ENCODE results near the gene C4orf50.

C4orf50 gene

GRCh38 chr4:6049278-6049677 lies 31.0 kb upstream of the C4orf50 start:
- H3K27ac Mint-ChIP-seq = no peak overlapping the region

GRCh38 chr4:6048537-6048936 lies 30.3 kb upstream of the C4orf50 start:
- Mint-ChIP-seq H3K9me3 (no peaks in the 10 kb centered on the region), H3K36me3 (peaks cover 22% of the 10 kb centered on the region), H3K4me3 (no peak overlapping the region), H3K27ac (no peak overlapping the region), H3K4me1 (peaks cover 6% of the 10 kb centered on the region)
- ATAC-seq = no peak
- DNase-seq (ENCODE audit: low spot score in 2 of 2) = no peak

More at GRCh38 chr4:6049278-6049677, 31.0 kb upstream of the C4orf50 start:
- Mint-ChIP-seq H3K9me3 (no peaks in the 10 kb centered on the region), H3K4me1 (no peaks in the 10 kb centered on the region), H3K36me3 (peaks cover 29% of the 10 kb centered on the region), H3K4me3 (no peak overlapping the region)
- DNase-seq (ENCODE audit: low spot score in 2 of 2) (no peak), ATAC-seq (no peak)

GRCh38 chr4:6047130-6047673 lies 29.0 kb upstream of the C4orf50 start:
- no peak overlapping the region for H3K27ac Mint-ChIP-seq
- peaks cover 19% of the 10 kb centered on the region for H3K36me3 Mint-ChIP-seq
- H3K4me3 Mint-ChIP-seq = no peak overlapping the region
- no peaks in the 10 kb centered on the region for H3K9me3 Mint-ChIP-seq
- ATAC-seq (no peak), DNase-seq (ENCODE audit: low spot score in 2 of 2) (no peak)
- peaks cover 13% of the 10 kb centered on the region for H3K4me1 Mint-ChIP-seq

- DNase-seq (ENCODE audit: low spot score in 2 of 2) (no peak), ATAC-seq (no peak)
- Mint-ChIP-seq H3K4me3 (no peak overlapping the region), H3K4me1 (peaks cover 19% of the 10 kb centered on the region), H3K27ac (no peak overlapping the region), H3K36me3 (peaks cover 19% of the 10 kb centered on the region), H3K9me3 (no peaks in the 10 kb centered on the region)
These were observed 28.4 kb upstream of the C4orf50 start for GRCh38 chr4:6046526-6047129.

GRCh38 chr4:6044805-6045204 lies 26.6 kb upstream of the C4orf50 start:
- Mint-ChIP-seq H3K27ac (no peak overlapping the region), H3K36me3 (peaks cover 10% of the 10 kb centered on the region), H3K4me1 (peaks cover 29% of the 10 kb centered on the region), H3K9me3 (no peaks in the 10 kb centered on the region), H3K4me3 (no peak overlapping the region)
- no peak for ATAC-seq
- DNase-seq (ENCODE audit: low spot score in 2 of 2) = no peak

GRCh38 chr4:6044276-6044675 lies 26.0 kb upstream of the C4orf50 start:
- Mint-ChIP-seq H3K4me3 (no peak overlapping the region), H3K4me1 (peaks cover 29% of the 10 kb centered on the region), H3K9me3 (no peaks in the 10 kb centered on the region), H3K36me3 (peaks cover 6% of the 10 kb centered on the region), H3K27ac (peak overlapping the region; percentile 20)
- DNase-seq (ENCODE audit: low spot score in 2 of 2) (no peak), ATAC-seq (no peak)

GRCh38 chr4:6043843-6044242 lies 25.6 kb upstream of the C4orf50 start:
- no peak overlapping the region for H3K4me3 Mint-ChIP-seq

GRCh38 chr4:6043188-6043587 lies 25.0 kb upstream of the C4orf50 start:
- Mint-ChIP-seq H3K27ac (no peak overlapping the region), H3K36me3 (peaks cover 6% of the 10 kb centered on the region), H3K4me1 (peaks cover 29% of the 10 kb centered on the region), H3K4me3 (no peak overlapping the region), H3K9me3 (no peaks in the 10 kb centered on the region)
- no peak for ATAC-seq
- DNase-seq (ENCODE audit: low spot score in 2 of 2) = no peak

More at GRCh38 chr4:6043843-6044242, 25.6 kb upstream of the C4orf50 start:
- ATAC-seq = no peak
- DNase-seq (ENCODE audit: low spot score in 2 of 2) = no peak
- peaks cover 29% of the 10 kb centered on the region for H3K4me1 Mint-ChIP-seq
- H3K27ac Mint-ChIP-seq = peak overlapping the region; percentile 20
- H3K9me3 Mint-ChIP-seq = no peaks in the 10 kb centered on the region
- H3K36me3 Mint-ChIP-seq = peaks cover 6% of the 10 kb centered on the region

- Mint-ChIP-seq H3K27ac (peak overlapping the region; percentile 41), H3K4me3 (peak overlapping the region; percentile 15), H3K36me3 (peaks cover 6% of the 10 kb centered on the region), H3K4me1 (peaks cover 29% of the 10 kb centered on the region), H3K9me3 (no peaks in the 10 kb centered on the region)
- ATAC-seq = peak; percentile 64
- no peak for DNase-seq (ENCODE audit: low spot score in 2 of 2)
These were observed 24.2 kb upstream of the C4orf50 start for GRCh38 chr4:6042293-6043063.

- Mint-ChIP-seq H3K4me3 (peak overlapping the region; percentile 15), H3K36me3 (peaks cover 6% of the 10 kb centered on the region), H3K9me3 (no peaks in the 10 kb centered on the region), H3K4me1 (peaks cover 29% of the 10 kb centered on the region), H3K27ac (peak overlapping the region; percentile 69)
- DNase-seq (ENCODE audit: low spot score in 2 of 2) (no peak), ATAC-seq (peak; percentile 63)
These were observed 23.6 kb upstream of the C4orf50 start for GRCh38 chr4:6041800-6042199.

- Mint-ChIP-seq H3K4me3 (no peak overlapping the region), H3K36me3 (no peaks in the 10 kb centered on the region), H3K27ac (no peak overlapping the region), H3K9me3 (no peaks in the 10 kb centered on the region), H3K4me1 (peaks cover 24% of the 10 kb centered on the region)
- no peak for DNase-seq (ENCODE audit: low spot score in 2 of 2)
- ATAC-seq = no peak
These were observed 20.5 kb upstream of the C4orf50 start for GRCh38 chr4:6038711-6039110.

- no peak for ATAC-seq
- Mint-ChIP-seq H3K27ac (no peak overlapping the region), H3K9me3 (no peaks in the 10 kb centered on the region), H3K36me3 (no peaks in the 10 kb centered on the region), H3K4me1 (peaks cover 1% of the 10 kb centered on the region), H3K4me3 (no peak overlapping the region)
- no peak for DNase-seq (ENCODE audit: low spot score in 2 of 2)
These were observed 17.6 kb upstream of the C4orf50 start for GRCh38 chr4:6035786-6036185.

- DNase-seq (ENCODE audit: low spot score in 2 of 2) (no peak), ATAC-seq (no peak)
- Mint-ChIP-seq H3K36me3 (no peaks in the 10 kb centered on the region), H3K27ac (no peak overlapping the region), H3K9me3 (no peaks in the 10 kb centered on the region), H3K4me1 (no peaks in the 10 kb centered on the region), H3K4me3 (no peak overlapping the region)
These were observed 15.2 kb upstream of the C4orf50 start for GRCh38 chr4:6033381-6033780.

GRCh38 chr4:6032249-6033244 lies 14.3 kb upstream of the C4orf50 start:
- H3K4me3 Mint-ChIP-seq = no peak overlapping the region
- no peaks in the 10 kb centered on the region for H3K4me1 Mint-ChIP-seq
- ATAC-seq (no peak), DNase-seq (ENCODE audit: low spot score in 2 of 2) (no peak)
- no peak overlapping the region for H3K27ac Mint-ChIP-seq
- H3K9me3 Mint-ChIP-seq = no peaks in the 10 kb centered on the region
- H3K36me3 Mint-ChIP-seq = no peaks in the 10 kb centered on the region

GRCh38 chr4:6031846-6032245 lies 13.6 kb upstream of the C4orf50 start:
- H3K9me3 Mint-ChIP-seq = no peaks in the 10 kb centered on the region
- no peak overlapping the region for H3K4me3 Mint-ChIP-seq
- ATAC-seq (no peak), DNase-seq (ENCODE audit: low spot score in 2 of 2) (no peak)
- no peak overlapping the region for H3K27ac Mint-ChIP-seq
- H3K36me3 Mint-ChIP-seq = no peaks in the 10 kb centered on the region
- no peaks in the 10 kb centered on the region for H3K4me1 Mint-ChIP-seq

Measured in stimulated activated effector memory CD8-positive, alpha-beta T cell treated with anti-CD3 and anti-CD28 coated beads, Interleukin-12 subunit alpha, Interleukin-12 subunit beta, amount 100 ng/mL, for 72 hours (primary cell).